PC-3 (cell line): ENCODE measurements around the gene DCANP1. TPM values are rescaled to one million over a fixed set of nuclear protein-coding genes. Genes with fewer than 3 reads are reported as not detected.

Source experiments
- ATAC-seq: fragments of 200-7000 bp; cut with Tn5 transposase; 2 replicates; pipeline ENCODE4 v1.9.1; 2020; ENCODE audit warnings: mild to moderate bottlenecking, moderate library complexity
- BruUV-seq: library from RNA; stranded (reverse); fragments of 400-500 nt; replicated peaks from 2 replicates; lab custom pipeline; 2021; lab: Mats Ljungman, UMichigan
- CTCF ChIA-PET: fragments of 300-600 bp; sonication (Branson Sonifier 250); formaldehyde crosslinking; loops from one replicate; lab custom pipeline; 2022; ENCODE audit warnings: antibody characterized with exemption; lab: Charles Lee
- POLR2A ChIA-PET: fragments of 300-600 bp; sonication (Branson Sonifier 250); formaldehyde crosslinking; loops from one replicate; lab custom pipeline; 2022; ENCODE audit warnings: antibody characterized with exemption; ENCODE audit not compliant: unreplicated experiment; lab: Charles Lee
- DNase-seq: peaks from one replicate; pipeline ENCODE4 v3.0.0-alpha.2; 2015
- H2AFZ ChIP-seq: fragments of 300-600 bp; sonication (generic); 2 replicates; pipeline ENCODE4 v1.6.0; 2016; ENCODE audit warnings: antibody characterized with exemption, low read length
- H3F3A ChIP-seq: fragments of 300-600 bp; sonication (generic); one replicate; pipeline ENCODE4 v1.6.0; 2017; ENCODE audit warnings: antibody characterized with exemption, low read length, control low read depth, mild to moderate bottlenecking; ENCODE audit not compliant: unreplicated experiment
- H3K27ac ChIP-seq: fragments of 300-600 bp; sonication (generic); 2 replicates; pipeline ENCODE4 v1.5.1; 2016; ENCODE audit warnings: mild to moderate bottlenecking, low read length
- H3K27me3 ChIP-seq: fragments of 300-600 bp; sonication (generic); 2 replicates; pipeline ENCODE4 v1.6.1; 2016; ENCODE audit warnings: low read length, mixed read lengths
- H3K36me3 ChIP-seq: fragments of 300-600 bp; sonication (generic); 2 replicates; pipeline ENCODE4 v1.6.1; 2016; ENCODE audit warnings: low read depth, mixed run types, low read length, mixed read lengths
- H3K4me1 ChIP-seq: fragments of 300-600 bp; sonication (generic); 2 replicates; pipeline ENCODE4 v1.5.1; 2016; ENCODE audit warnings: low read length; ENCODE audit not compliant: insufficient read depth
- H3K4me2 ChIP-seq: fragments of 300-600 bp; sonication (generic); 2 replicates; pipeline ENCODE4 v1.6.0; 2016; ENCODE audit warnings: low read length
- H3K4me3 ChIP-seq: fragments of 300-600 bp; sonication (generic); 2 replicates; pipeline ENCODE4 v1.5.1; 2016; ENCODE audit warnings: mild to moderate bottlenecking, low read length, mixed read lengths
- H3K79me2 ChIP-seq: fragments of 300-600 bp; sonication (generic); 2 replicates; pipeline ENCODE4 v1.6.1; 2017; ENCODE audit warnings: low read length, mixed read lengths
- H3K9ac ChIP-seq: fragments of 300-600 bp; sonication (generic); 2 replicates; pipeline ENCODE4 v1.6.0; 2016; ENCODE audit warnings: mild to moderate bottlenecking, low read length
- H3K9me2 ChIP-seq: fragments of 300-600 bp; sonication (generic); replicated peaks from 2 replicates; pipeline ENCODE4 v1.6.1; 2016; ENCODE audit warnings: mixed run types, low read length, mixed read lengths
- H3K9me3 ChIP-seq: fragments of 300-600 bp; sonication (generic); 2 replicates; pipeline ENCODE4 v1.6.1; 2016; ENCODE audit warnings: low read length, mixed read lengths
- H4K20me1 ChIP-seq: fragments of 300-600 bp; sonication (generic); 2 replicates; pipeline ENCODE4 v1.6.1; 2016; ENCODE audit warnings: low read length, mixed read lengths
- CTCF ChIP-seq: fragments of 300-600 bp; sonication (generic); conservative IDR thresholded peaks from 2 replicates; pipeline ENCODE4 v1.5.1; 2017; ENCODE audit warnings: antibody characterized with exemption, low read depth, mild to moderate bottlenecking, low read length
- EZH2 ChIP-seq: fragments of 300-600 bp; sonication (generic); IDR thresholded peaks from one replicate; pipeline ENCODE4 v1.6.1; 2017; ENCODE audit warnings: antibody characterized with exemption, mild to moderate bottlenecking, low read length; ENCODE audit not compliant: unreplicated experiment
- EZH2phosphoT487 ChIP-seq: fragments of 300-600 bp; sonication (generic); IDR thresholded peaks from 2 replicates; pipeline ENCODE4 v1.6.1; 2018; ENCODE audit warnings: mild to moderate bottlenecking, antibody characterized with exemption, low read length, borderline replicate concordance
- intact Hi-C: fragments of 100-400 bp; cut with micrococcal nuclease; formaldehyde crosslinking; loops from 2 replicates; pipeline ENCODE4 v1.9.0; 2023
- total RNA-seq: library from RNA; depleted of rRNA; stranded (reverse); fragments of >200 nt; gene quantifications from 2 replicates; pipeline ENCODE4 v1.2.3, GENCODE V29; 2014

The DCANP1 gene
- total RNA-seq, 1 experiment from 2014 or later: not detected

- H3K27me3 ChIP-seq: no peaks in the 10 kb centered on the region
- H3F3A ChIP-seq: no peaks in the 10 kb centered on the region
- no peak overlapping the region for H3K9ac ChIP-seq
- no peaks in the 10 kb centered on the region for H3K9me3 ChIP-seq
- no peak for ATAC-seq
- H3K9me2 ChIP-seq: no peaks in the 10 kb centered on the region
- no peak overlapping the region for H3K27ac ChIP-seq
- H3K4me3 ChIP-seq: no peak overlapping the region
- H2AFZ ChIP-seq: no peak overlapping the region
- intact Hi-C loops: no loop called here
- no peaks in the 10 kb centered on the region for H3K36me3 ChIP-seq
- peaks cover 46% of the 10 kb centered on the region for H3K4me1 ChIP-seq
- no peak for DNase-seq
- no peaks in the 10 kb centered on the region for H3K79me2 ChIP-seq
- TF ChIP-seq EZH2 (no peak), CTCF (no peak), EZH2phosphoT487 (no peak)
- no peaks in the 10 kb centered on the region for H4K20me1 ChIP-seq
- POLR2A ChIA-PET: no interaction called here
- CTCF ChIA-PET: no interaction called here
- 0 out of 2 replicates have a peak overlapping the region, but pooled peaks have one; percentile 85 for H3K4me2 ChIP-seq
- BruUV-seq: no TSS peak
Measured at GRCh38 chr5:135489466-135490244, 42.5 kb upstream of the DCANP1 start.

GRCh38 chr5:135488727-135489465 lies 41.7 kb upstream of the DCANP1 start:
- Histone ChIP-seq H3F3A (no peaks in the 10 kb centered on the region), H2AFZ (peak overlapping the region; percentile 71), H3K36me3 (no peaks in the 10 kb centered on the region), H3K79me2 (no peaks in the 10 kb centered on the region), H3K9me3 (no peaks in the 10 kb centered on the region), H3K9ac (no peak overlapping the region), H3K4me3 (peak overlapping the region; percentile 63), H3K4me1 (peaks cover 38% of the 10 kb centered on the region), H3K27ac (no peak overlapping the region), H3K9me2 (no peaks in the 10 kb centered on the region), H3K27me3 (no peaks in the 10 kb centered on the region), H3K4me2 (peak overlapping the region; percentile 85), H4K20me1 (no peaks in the 10 kb centered on the region)
- ATAC-seq (peak; percentile 50), DNase-seq (peak; percentile 76)
- CTCF ChIA-PET: no interaction called here
- intact Hi-C loops: no loop called here
- no TSS peak for BruUV-seq
- no peak for TF ChIP-seq EZH2
- TF ChIP-seq CTCF: no peak
- TF ChIP-seq EZH2phosphoT487: no peak
- POLR2A ChIA-PET: no interaction called here
